GM19452 (cell line): ENCODE data around the gene TRAF3IP1.
A peak's percentile ranks its signal among the peaks of the same experiment; 100 is the strongest.

Source experiments
- ATAC-seq: cut with Tn5 transposase; IDR thresholded peaks from one replicate; pipeline ENCODE4 v1.9.1; 2021; ENCODE audit not compliant: unreplicated experiment

Gene TRAF3IP1

GRCh38 chr2:238423561-238424312 lies 103.4 kb downstream of the TRAF3IP1 start:
- ATAC-seq: no peak

- no peak for ATAC-seq
These were observed 104.0 kb downstream of the TRAF3IP1 start for GRCh38 chr2:238424313-238424700.

GRCh38 chr2:238425505-238425978 lies 105.2 kb downstream of the TRAF3IP1 start:
- no peak for ATAC-seq

GRCh38 chr2:238425979-238426567 lies 105.8 kb downstream of the TRAF3IP1 start:
- ATAC-seq: peak; percentile 18

- ATAC-seq: peak; percentile 82
These were observed 106.5 kb downstream of the TRAF3IP1 start, which contains the start of gene ASB1 for GRCh38 chr2:238426568-238427434. TSS of gene ASB1 (plus strand) at chr2:238426927. CDS start at chr2:238427071, 144 bp downstream.

GRCh38 chr2:238427435-238428162 lies 107.3 kb downstream of the TRAF3IP1 start:
- ATAC-seq: no peak

GRCh38 chr2:238428866-238429265 lies 108.5 kb downstream of the TRAF3IP1 start:
- ATAC-seq: no peak

- ATAC-seq: no peak
These were observed 110.5 kb downstream of the TRAF3IP1 start for GRCh38 chr2:238430781-238431180.

GRCh38 chr2:238431456-238431855 lies 111.1 kb downstream of the TRAF3IP1 start:
- ATAC-seq: no peak

- no peak for ATAC-seq
These were observed 113.1 kb downstream of the TRAF3IP1 start for GRCh38 chr2:238433300-238433915.

- no peak for ATAC-seq
These were observed 113.9 kb downstream of the TRAF3IP1 start for GRCh38 chr2:238433941-238434845.

- no peak for ATAC-seq
These were observed 114.8 kb downstream of the TRAF3IP1 start for GRCh38 chr2:238434846-238435751.

GRCh38 chr2:238435752-238436096 lies 115.4 kb downstream of the TRAF3IP1 start:
- no peak for ATAC-seq

GRCh38 chr2:238438856-238439849 lies 118.8 kb downstream of the TRAF3IP1 start:
- ATAC-seq: no peak

GRCh38 chr2:238439917-238440316 lies 119.6 kb downstream of the TRAF3IP1 start:
- no peak for ATAC-seq

- ATAC-seq: no peak
These were observed 120.0 kb downstream of the TRAF3IP1 start for GRCh38 chr2:238440331-238440730.

GRCh38 chr2:238440767-238441166 lies 120.4 kb downstream of the TRAF3IP1 start:
- no peak for ATAC-seq
